ENCODE measurements around the gene GRID1.

Gene GRID1

GRCh38 chr10:86164960-86165630 lies 201.5 kb downstream of the GRID1 start:
- H3K4me3 ChIP-seq (ENCODE audit: low read depth, low read length) = no peak overlapping the region
- DNase-seq (ENCODE audit: low read depth) = no peak
- TF ChIP-seq CTCF (IDR thresholded peaks at IDR 0.05; ENCODE audit: control insufficient read depth, extremely low read depth, insufficient read depth) = no peak

GRCh38 chr10:86164174-86164774 lies 202.3 kb downstream of the GRID1 start:
- no peak for DNase-seq (ENCODE audit: low read depth)
- TF ChIP-seq CTCF (IDR thresholded peaks at IDR 0.05; ENCODE audit: control insufficient read depth, extremely low read depth, insufficient read depth) = no peak
- no peak overlapping the region for H3K4me3 ChIP-seq (ENCODE audit: low read depth, low read length)

GRCh38 chr10:86163522-86164173 lies 202.9 kb downstream of the GRID1 start:
- no peak overlapping the region for H3K4me3 ChIP-seq (ENCODE audit: low read depth, low read length)
- no peak for TF ChIP-seq CTCF (IDR thresholded peaks at IDR 0.05; ENCODE audit: control insufficient read depth, extremely low read depth, insufficient read depth)
- DNase-seq (ENCODE audit: low read depth) = no peak

GRCh38 chr10:86162696-86163400 lies 203.7 kb downstream of the GRID1 start:
- TF ChIP-seq CTCF (IDR thresholded peaks at IDR 0.05; ENCODE audit: control insufficient read depth, extremely low read depth, insufficient read depth) = no peak
- no peak overlapping the region for H3K4me3 ChIP-seq (ENCODE audit: low read depth, low read length)
- DNase-seq (ENCODE audit: low read depth) = no peak

- DNase-seq (ENCODE audit: low read depth) = no peak
- no peak overlapping the region for H3K4me3 ChIP-seq (ENCODE audit: low read depth, low read length)
- TF ChIP-seq CTCF (IDR thresholded peaks at IDR 0.05; ENCODE audit: control insufficient read depth, extremely low read depth, insufficient read depth) = no peak
These were observed 204.6 kb downstream of the GRID1 start for GRCh38 chr10:86162036-86162435.

- DNase-seq (ENCODE audit: low read depth) = no peak
- TF ChIP-seq CTCF (IDR thresholded peaks at IDR 0.05; ENCODE audit: control insufficient read depth, extremely low read depth, insufficient read depth) = no peak
- no peak overlapping the region for H3K4me3 ChIP-seq (ENCODE audit: low read depth, low read length)
These were observed 205.6 kb downstream of the GRID1 start for GRCh38 chr10:86160890-86161585.
